ENCODE results near the gene GIT2.

Gene GIT2

DNA sequence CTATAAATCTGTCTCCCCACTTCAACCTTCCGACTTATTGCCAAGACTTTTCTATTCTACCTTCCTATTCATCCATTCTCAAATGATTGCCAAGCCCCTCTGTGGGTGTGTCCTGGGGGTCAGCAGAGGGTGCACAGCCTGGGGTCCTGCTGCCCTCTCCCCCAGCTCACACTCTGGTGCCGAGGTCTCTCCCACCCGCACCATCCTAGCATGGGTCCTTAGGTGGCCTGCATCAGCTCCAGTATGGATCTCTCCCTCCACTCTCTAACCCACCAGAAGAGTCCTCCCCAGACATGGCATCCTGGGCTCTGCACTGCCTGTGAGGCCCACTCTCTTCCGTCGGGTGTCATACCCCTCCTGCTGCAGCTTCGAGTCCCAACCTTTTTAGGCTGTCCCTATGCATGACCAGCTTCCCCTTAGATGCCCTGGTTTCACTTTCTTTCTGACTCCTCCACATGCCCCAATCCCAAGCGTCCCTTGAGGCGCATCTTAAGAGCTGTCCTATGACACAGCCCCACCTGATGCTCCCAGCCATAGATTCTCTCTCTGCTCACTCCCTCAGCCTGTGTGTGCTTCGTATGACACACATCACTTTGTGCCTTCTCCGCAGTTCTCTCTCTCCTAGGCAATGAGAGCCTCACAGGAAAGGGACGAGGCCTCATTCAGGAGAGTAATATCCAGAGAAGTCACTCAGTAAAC, 43.9 kb downstream of the GIT2 start:
- H3K4me1 ChIP-seq (ENCODE audit: control insufficient read depth in 1 of 2, insufficient read depth in 2 of 2, low read length in 2 of 2) = peaks cover 0 to 3% of the 10 kb centered on the region in 2 experiments
- no peak overlapping the region for H4K91ac ChIP-seq (ENCODE audit: low read depth, low read length)
- H2BK5ac ChIP-seq (ENCODE audit: low read depth, low read length, poor library complexity) = no peak overlapping the region
- no peak overlapping the region for H3K23ac ChIP-seq (ENCODE audit: low read length)
- H4K12ac ChIP-seq (ENCODE audit: low read depth, low read length) = no peak overlapping the region
- H4K8ac ChIP-seq (ENCODE audit: low read depth, low read length) = no peak overlapping the region
- no peaks in the 10 kb centered on the region for H3K27me3 ChIP-seq (ENCODE audit: insufficient read depth, low read length)
- no peaks in the 10 kb centered on the region for H3K79me1 ChIP-seq (ENCODE audit: low read length)
- H3K4me3 ChIP-seq (ENCODE audit: low read depth, low read length) = no peak overlapping the region
- no peak overlapping the region for H3K4me2 ChIP-seq (ENCODE audit: low read length)
- peak; percentile 35 to 49 for DNase-seq
- no peak overlapping the region for H2BK120ac ChIP-seq (ENCODE audit: insufficient read depth, low read length, poor library complexity)
- H3K4ac ChIP-seq (ENCODE audit: low read depth, low read length) = no peak overlapping the region
- no peak overlapping the region for H3K18ac ChIP-seq (ENCODE audit: low read length)
- no peak overlapping the region for H3K9ac ChIP-seq (ENCODE audit: low read length)
- no peaks in the 10 kb centered on the region for H3K79me2 ChIP-seq (ENCODE audit: control insufficient read depth, insufficient read depth, low read length, poor library complexity)
- H2AK5ac ChIP-seq (ENCODE audit: low read length) = no peak overlapping the region
- H3K9me3 ChIP-seq (ENCODE audit: insufficient read depth, low read depth, low read length) = no peaks in the 10 kb centered on the region
- no peak overlapping the region for H2AFZ ChIP-seq (ENCODE audit: insufficient read depth, low read length, poor library complexity)
- H3K36me3 ChIP-seq (ENCODE audit: control insufficient read depth in 1 of 2, insufficient read depth in 2 of 2, low read length in 2 of 2) = peaks cover 21 to 31% of the 10 kb centered on the region in 2 experiments
- WGBS (ENCODE audit: extremely low coverage, insufficient coverage, insufficient read length) = no CpG with 5 or more reads among the region's 11 CpGs
- H2BK12ac ChIP-seq (ENCODE audit: low read length) = no peak overlapping the region
- no peak overlapping the region for H3K27ac ChIP-seq (ENCODE audit: low read depth, low read length)
- no peak overlapping the region for H3K14ac ChIP-seq (ENCODE audit: low read length)

- Histone ChIP-seq H3K27me3 (ENCODE audit: insufficient read depth, low read length) (no peaks in the 10 kb centered on the region), H3K4me1 (ENCODE audit: control insufficient read depth in 1 of 2, insufficient read depth in 2 of 2, low read length in 2 of 2) (peaks cover 0 to 3% of the 10 kb centered on the region in 2 experiments), H4K8ac (ENCODE audit: low read depth, low read length) (no peak overlapping the region), H3K9me3 (ENCODE audit: insufficient read depth, low read depth, low read length) (no peaks in the 10 kb centered on the region), H3K27ac (ENCODE audit: low read depth, low read length) (no peak overlapping the region), H2AFZ (ENCODE audit: insufficient read depth, low read length, poor library complexity) (no peak overlapping the region), H2BK5ac (ENCODE audit: low read depth, low read length, poor library complexity) (no peak overlapping the region), H3K18ac (ENCODE audit: low read length) (no peak overlapping the region), H2BK120ac (ENCODE audit: insufficient read depth, low read length, poor library complexity) (no peak overlapping the region), H4K12ac (ENCODE audit: low read depth, low read length) (no peak overlapping the region), H2BK12ac (ENCODE audit: low read length) (no peak overlapping the region), H3K14ac (ENCODE audit: low read length) (no peak overlapping the region), H3K23ac (ENCODE audit: low read length) (no peak overlapping the region), H3K79me2 (ENCODE audit: control insufficient read depth, insufficient read depth, low read length, poor library complexity) (no peaks in the 10 kb centered on the region), H3K9ac (ENCODE audit: low read length) (no peak overlapping the region), H4K91ac (ENCODE audit: low read depth, low read length) (no peak overlapping the region), H2AK5ac (ENCODE audit: low read length) (no peak overlapping the region), H3K4me2 (ENCODE audit: low read length) (no peak overlapping the region), H3K4ac (ENCODE audit: low read depth, low read length) (no peak overlapping the region), H3K79me1 (ENCODE audit: low read length) (no peaks in the 10 kb centered on the region), H3K36me3 (ENCODE audit: control insufficient read depth in 1 of 2, insufficient read depth in 2 of 2, low read length in 2 of 2) (peaks cover 25 to 34% of the 10 kb centered on the region in 2 experiments), H3K4me3 (ENCODE audit: low read depth, low read length) (no peak overlapping the region)
- peak; percentile 80 to 81 for DNase-seq
- no CpG with 5 or more reads among the region's 7 CpGs for WGBS (ENCODE audit: extremely low coverage, insufficient coverage, insufficient read length)
Measured at GRCh38 chr12:109951751-109952150, 44.4 kb downstream of the GIT2 start.

DNA sequence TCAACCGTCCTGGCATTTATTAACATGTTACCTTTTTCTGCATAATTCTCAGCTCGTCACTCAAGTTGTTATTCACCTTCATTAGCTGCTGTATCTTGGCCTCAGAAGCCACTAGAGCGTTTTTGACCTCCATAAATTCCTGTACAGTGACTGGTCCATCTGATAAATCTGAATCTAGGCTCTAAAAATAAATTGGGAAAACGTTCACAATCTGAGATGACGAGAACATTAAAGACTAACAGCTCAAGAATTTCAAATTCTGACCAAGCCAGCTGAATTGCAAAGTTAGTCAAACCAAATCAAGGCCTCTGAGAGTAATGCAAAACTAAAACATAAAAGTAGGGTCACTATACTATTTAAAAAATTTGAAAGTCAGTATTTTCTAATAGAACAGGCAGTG, 45.0 kb downstream of the GIT2 start:
- Histone ChIP-seq H3K4me1 (ENCODE audit: control insufficient read depth in 1 of 2, insufficient read depth in 2 of 2, low read length in 2 of 2) (peaks cover 0 to 3% of the 10 kb centered on the region in 2 experiments), H2BK12ac (ENCODE audit: low read length) (no peak overlapping the region), H3K79me1 (ENCODE audit: low read length) (no peaks in the 10 kb centered on the region), H3K23ac (ENCODE audit: low read length) (no peak overlapping the region), H2BK120ac (ENCODE audit: insufficient read depth, low read length, poor library complexity) (no peak overlapping the region), H3K79me2 (ENCODE audit: control insufficient read depth, insufficient read depth, low read length, poor library complexity) (no peaks in the 10 kb centered on the region), H3K14ac (ENCODE audit: low read length) (no peak overlapping the region), H2BK5ac (ENCODE audit: low read depth, low read length, poor library complexity) (no peak overlapping the region), H4K91ac (ENCODE audit: low read depth, low read length) (no peak overlapping the region), H2AFZ (ENCODE audit: insufficient read depth, low read length, poor library complexity) (no peak overlapping the region), H3K27me3 (ENCODE audit: insufficient read depth, low read length) (no peaks in the 10 kb centered on the region), H4K12ac (ENCODE audit: low read depth, low read length) (no peak overlapping the region), H2AK5ac (ENCODE audit: low read length) (no peak overlapping the region), H3K4ac (ENCODE audit: low read depth, low read length) (no peak overlapping the region), H3K9ac (ENCODE audit: low read length) (no peak overlapping the region), H4K8ac (ENCODE audit: low read depth, low read length) (no peak overlapping the region), H3K4me3 (ENCODE audit: low read depth, low read length) (no peak overlapping the region), H3K4me2 (ENCODE audit: low read length) (no peak overlapping the region), H3K36me3 (ENCODE audit: control insufficient read depth in 1 of 2, insufficient read depth in 2 of 2, low read length in 2 of 2) (peaks cover 25 to 34% of the 10 kb centered on the region in 2 experiments), H3K18ac (ENCODE audit: low read length) (no peak overlapping the region), H3K27ac (ENCODE audit: low read depth, low read length) (no peak overlapping the region), H3K9me3 (ENCODE audit: insufficient read depth, low read depth, low read length) (no peaks in the 10 kb centered on the region)
- WGBS (ENCODE audit: extremely low coverage, insufficient coverage, insufficient read length) = no CpG with 5 or more reads among the region's 5 CpGs
- DNase-seq = peak; percentile 43 to 94

DNA sequence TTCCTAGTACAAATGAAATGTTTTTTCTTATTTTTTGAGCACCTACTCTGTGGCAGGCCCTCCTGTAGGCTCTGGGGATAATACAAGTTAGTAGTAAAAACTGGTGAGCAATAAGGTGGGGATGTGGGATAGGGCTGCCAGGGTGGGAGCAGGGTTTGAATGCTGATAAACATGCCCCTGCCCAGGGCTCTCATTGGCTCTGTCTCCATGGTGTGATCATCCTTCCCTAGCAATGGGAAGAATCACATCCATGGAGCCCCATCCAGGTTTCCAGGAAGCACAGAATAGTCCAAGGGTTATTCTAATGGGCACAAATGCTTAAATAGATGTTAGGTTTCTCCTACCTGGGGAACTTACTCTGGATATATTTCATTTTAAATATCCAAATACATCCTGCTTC, 45.5 kb downstream of the GIT2 start:
- H3K27ac ChIP-seq (ENCODE audit: low read depth, low read length) = no peak overlapping the region
- peaks cover 0 to 3% of the 10 kb centered on the region in 2 experiments for H3K4me1 ChIP-seq (ENCODE audit: control insufficient read depth in 1 of 2, insufficient read depth in 2 of 2, low read length in 2 of 2)
- H3K36me3 ChIP-seq (ENCODE audit: control insufficient read depth in 1 of 2, insufficient read depth in 2 of 2, low read length in 2 of 2) = peaks cover 25 to 34% of the 10 kb centered on the region in 2 experiments
- no peak overlapping the region for H3K23ac ChIP-seq (ENCODE audit: low read length)
- no peak overlapping the region for H3K18ac ChIP-seq (ENCODE audit: low read length)
- no peak overlapping the region for H4K91ac ChIP-seq (ENCODE audit: low read depth, low read length)
- H2AFZ ChIP-seq (ENCODE audit: insufficient read depth, low read length, poor library complexity) = no peak overlapping the region
- no peaks in the 10 kb centered on the region for H3K79me2 ChIP-seq (ENCODE audit: control insufficient read depth, insufficient read depth, low read length, poor library complexity)
- DNase-seq = no peak
- H3K27me3 ChIP-seq (ENCODE audit: insufficient read depth, low read length) = no peaks in the 10 kb centered on the region
- no peak overlapping the region for H3K4me2 ChIP-seq (ENCODE audit: low read length)
- H4K12ac ChIP-seq (ENCODE audit: low read depth, low read length) = no peak overlapping the region
- no peak overlapping the region for H3K4ac ChIP-seq (ENCODE audit: low read depth, low read length)
- no peak overlapping the region for H2BK5ac ChIP-seq (ENCODE audit: low read depth, low read length, poor library complexity)
- no peak overlapping the region for H4K8ac ChIP-seq (ENCODE audit: low read depth, low read length)
- no peaks in the 10 kb centered on the region for H3K79me1 ChIP-seq (ENCODE audit: low read length)
- no peak overlapping the region for H2AK5ac ChIP-seq (ENCODE audit: low read length)
- no peak overlapping the region for H2BK120ac ChIP-seq (ENCODE audit: insufficient read depth, low read length, poor library complexity)
- H3K9me3 ChIP-seq (ENCODE audit: insufficient read depth, low read depth, low read length) = no peaks in the 10 kb centered on the region
- no peak overlapping the region for H3K4me3 ChIP-seq (ENCODE audit: low read depth, low read length)
- no peak overlapping the region for H3K14ac ChIP-seq (ENCODE audit: low read length)
- no peak overlapping the region for H2BK12ac ChIP-seq (ENCODE audit: low read length)
- H3K9ac ChIP-seq (ENCODE audit: low read length) = no peak overlapping the region
